Upper lobe of left lung (tissue), 4 donors: Measurements from ENCODE around the gene SRC.

ENCODE experiments used
- EP300 ChIP-seq, 4 donors: sonication (generic); formaldehyde crosslinking; IDR thresholded peaks; one replicate each; pipeline ENCODE4 v1.5.1; 2017; ENCODE audit warnings: antibody characterized with exemption in 4 of 4, control low read depth in 2 of 4
- POLR2A ChIP-seq, 4 donors: fragments of 450-650 bp; IDR thresholded peaks; one replicate each; pipeline ENCODE4 v1.5.1; 2016 to 2017; ENCODE audit warnings: antibody characterized with exemption in 4 of 4, mild to moderate bottlenecking in 2 of 4
- POLR2AphosphoS5 ChIP-seq, 2 donors: sonication (generic); formaldehyde crosslinking; IDR thresholded peaks; one replicate each; pipeline ENCODE4 v1.5.1; 2017; ENCODE audit warnings: antibody characterized with exemption in 2 of 2
- TF ChIP-seq, protein P1 (sequence below), 6 experiments: fragments of 450-650 bp in 4 of 6; fragments of 200-600 bp in 2 of 6; sonication (generic) in 2 of 6; IDR thresholded peaks; one replicate each; pipeline ENCODE4 v1.5.1; 2016 to 2019; ENCODE audit warnings: antibody characterized with exemption in 6 of 6

DNA sequence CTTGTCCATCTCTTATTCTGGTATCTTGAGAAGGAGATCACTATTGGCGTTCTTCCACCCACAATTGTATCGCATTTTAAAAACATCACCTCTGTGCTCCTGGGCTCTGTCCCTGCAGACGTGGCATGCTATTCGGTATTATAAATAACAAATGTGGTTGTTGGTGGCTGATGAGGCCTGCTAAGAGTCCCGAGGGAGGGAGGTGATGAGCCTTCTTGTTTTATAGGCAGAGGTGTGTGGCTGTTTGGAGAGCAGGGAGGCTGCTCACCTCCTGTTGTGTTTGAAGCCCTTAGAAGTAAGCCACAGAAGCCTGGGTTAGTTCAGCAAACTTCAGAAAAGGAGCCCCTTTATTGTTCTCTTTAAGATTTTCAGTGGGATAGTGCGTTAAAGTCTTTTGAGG lies 40.9 kb upstream of the SRC start:
- TF ChIP-seq, protein P1, sequence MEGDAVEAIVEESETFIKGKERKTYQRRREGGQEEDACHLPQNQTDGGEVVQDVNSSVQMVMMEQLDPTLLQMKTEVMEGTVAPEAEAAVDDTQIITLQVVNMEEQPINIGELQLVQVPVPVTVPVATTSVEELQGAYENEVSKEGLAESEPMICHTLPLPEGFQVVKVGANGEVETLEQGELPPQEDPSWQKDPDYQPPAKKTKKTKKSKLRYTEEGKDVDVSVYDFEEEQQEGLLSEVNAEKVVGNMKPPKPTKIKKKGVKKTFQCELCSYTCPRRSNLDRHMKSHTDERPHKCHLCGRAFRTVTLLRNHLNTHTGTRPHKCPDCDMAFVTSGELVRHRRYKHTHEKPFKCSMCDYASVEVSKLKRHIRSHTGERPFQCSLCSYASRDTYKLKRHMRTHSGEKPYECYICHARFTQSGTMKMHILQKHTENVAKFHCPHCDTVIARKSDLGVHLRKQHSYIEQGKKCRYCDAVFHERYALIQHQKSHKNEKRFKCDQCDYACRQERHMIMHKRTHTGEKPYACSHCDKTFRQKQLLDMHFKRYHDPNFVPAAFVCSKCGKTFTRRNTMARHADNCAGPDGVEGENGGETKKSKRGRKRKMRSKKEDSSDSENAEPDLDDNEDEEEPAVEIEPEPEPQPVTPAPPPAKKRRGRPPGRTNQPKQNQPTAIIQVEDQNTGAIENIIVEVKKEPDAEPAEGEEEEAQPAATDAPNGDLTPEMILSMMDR (IDR thresholded peaks at IDR 0.05), result no peak
- TF ChIP-seq EP300 (IDR thresholded peaks at IDR 0.05) (no peak), POLR2AphosphoS5 (IDR thresholded peaks at IDR 0.05) (no peak), POLR2A (IDR thresholded peaks at IDR 0.05) (no peak)
